B cell (primary cell): ENCODE measurements around the gene UBE2B. TPM values are rescaled to one million over a fixed set of nuclear protein-coding genes. Genes with fewer than 3 reads are reported as not detected.

Experiments
- ATAC-seq: fragments of 200-7000 bp; cut with Tn5 transposase; one replicate; pipeline ENCODE4 v1.10.0; 2021; ENCODE audit warnings: low read depth, mild to moderate bottlenecking, moderate number of reproducible peaks, moderate library complexity
- CTCF ChIA-PET: fragments of 350-600 bp; sonication (Branson Sonifier 250); formaldehyde crosslinking; loops from one replicate; lab custom pipeline; 2021; ENCODE audit warnings: antibody characterized with exemption, inconsistent platforms; lab: Charles Lee
- POLR2A ChIA-PET: fragments of 350-600 bp; sonication (Branson Sonifier 250); formaldehyde crosslinking; loops from one replicate; lab custom pipeline; 2021; ENCODE audit warnings: antibody characterized with exemption; lab: Charles Lee
- DNase-seq: peaks from one replicate; pipeline ENCODE4 v3.0.0; 2013
- H2AFZ ChIP-seq: 2 replicates; pipeline ENCODE4 v1.6.1; 2012; ENCODE audit warnings: mild to moderate bottlenecking, low read depth, low read length; ENCODE audit not compliant: insufficient read depth, poor library complexity, severe bottlenecking
- H3K27ac ChIP-seq, 2 donors: 1 replicate in 1 of 2; 2 replicates in 1 of 2; pipeline ENCODE4 v1.5.1; 2012 to 2013; ENCODE audit warnings: low read length in 2 of 2, mild to moderate bottlenecking in 2 of 2, moderate library complexity in 1 of 2
- H3K27me3 ChIP-seq, 4 experiments: fragments of 200-600 bp in 1 of 4; sonication (generic) in 1 of 4; replicated peaks in 1 of 4; 1 replicate in 2 of 4; 2 replicates in 2 of 4; pipeline versions ENCODE4 v1.6.1 to v1.7.0; 2013 to 2016; ENCODE audit warnings: low read length in 3 of 4, mild to moderate bottlenecking in 2 of 4, mixed read lengths in 1 of 4, moderate library complexity in 1 of 4; ENCODE audit not compliant: insufficient read depth in 4 of 4, control insufficient read depth in 3 of 4; ENCODE audit errors: control extremely low read depth in 1 of 4
- H3K36me3 ChIP-seq, 2 experiments: replicated peaks in 1 of 2; 1 replicate in 1 of 2; 2 replicates in 1 of 2; pipeline versions ENCODE4 v1.6.1 to v1.7.1; 2013; ENCODE audit warnings: low read length in 1 of 2; ENCODE audit not compliant: insufficient read depth in 2 of 2, control insufficient read depth in 1 of 2; ENCODE audit errors: control extremely low read depth in 1 of 2, extremely low read depth in 1 of 2
- H3K4me1 ChIP-seq, 2 donors: fragments of 200-600 bp in 1 of 2; sonication (generic) in 1 of 2; 1 replicate in 1 of 2; 2 replicates in 1 of 2; pipeline versions ENCODE4 v1.5.1 to v1.6.1; 2013 to 2017; ENCODE audit warnings: low read length in 2 of 2; ENCODE audit not compliant: control insufficient read depth in 2 of 2, insufficient read depth in 2 of 2
- H3K4me2 ChIP-seq: replicated peaks from 2 replicates; pipeline ENCODE3; 2012; ENCODE audit warnings: mild to moderate bottlenecking, low read depth, low read length; ENCODE audit not compliant: poor library complexity, severe bottlenecking
- H3K4me3 ChIP-seq, 5 experiments: fragments of 200-600 bp in 1 of 5; sonication (generic) in 1 of 5; 1 replicate in 3 of 5; 2 replicates in 2 of 5; pipeline versions ENCODE4 v1.5.1 to v1.7.0; 2011 to 2016; ENCODE audit warnings: low read length in 4 of 5, mild to moderate bottlenecking in 4 of 5, low read depth in 2 of 5, control low read depth in 1 of 5, moderate library complexity in 1 of 5; ENCODE audit not compliant: insufficient read depth in 1 of 5; ENCODE audit errors: control extremely low read depth in 1 of 5, extremely low read depth in 1 of 5
- H3K79me2 ChIP-seq: fragments of 200-600 bp; sonication (generic); one replicate; pipeline ENCODE4 v1.6.0; 2016; ENCODE audit warnings: low read length; ENCODE audit not compliant: control insufficient read depth, insufficient read depth
- H3K9ac ChIP-seq: fragments of 200-600 bp; sonication (generic); 2 replicates; pipeline ENCODE4 v1.6.1; 2017; ENCODE audit warnings: mild to moderate bottlenecking, low read length, moderate library complexity
- H3K9me3 ChIP-seq, 3 donors: one replicate each; pipeline versions ENCODE4 v1.6.1 to v1.7.1; 2013; ENCODE audit warnings: low read length in 2 of 3; ENCODE audit not compliant: control insufficient read depth in 2 of 3, insufficient read depth in 1 of 3; ENCODE audit errors: control extremely low read depth in 1 of 3
- H4K20me1 ChIP-seq: 2 replicates; pipeline ENCODE4 v1.6.0; 2012; ENCODE audit warnings: mild to moderate bottlenecking, low read length; ENCODE audit not compliant: insufficient read depth, control insufficient read depth, poor library complexity, severe bottlenecking
- H3K27ac Mint-ChIP-seq: one replicate; pipeline ENCODE4 v1.8.0; 2021; ENCODE audit warnings: mixed read lengths
- H3K27me3 Mint-ChIP-seq: one replicate; pipeline ENCODE4 v1.8.0; 2021; ENCODE audit warnings: mixed read lengths
- H3K4me1 Mint-ChIP-seq: one replicate; pipeline ENCODE4 v1.8.0; 2021; ENCODE audit warnings: mixed read lengths
- H3K4me3 Mint-ChIP-seq: one replicate; pipeline ENCODE4 v1.8.0; 2021; ENCODE audit warnings: mixed read lengths
- H3K9me3 Mint-ChIP-seq: one replicate; pipeline ENCODE4 v1.8.0; 2022; ENCODE audit warnings: mixed read lengths; ENCODE audit not compliant: insufficient read depth
- EZH2 ChIP-seq: IDR thresholded peaks from 2 replicates; pipeline ENCODE4 v1.6.1; 2012; ENCODE audit warnings: borderline replicate concordance, low read depth, mild to moderate bottlenecking, moderate library complexity, low read length; ENCODE audit not compliant: insufficient read depth, poor library complexity, severe bottlenecking
- WGBS: methylation state at CpG from one replicate; pipeline ENCODE4 v1.1.5; 2013; ENCODE audit warnings: missing lambda C conversion rate; ENCODE audit not compliant: insufficient coverage; 5-methylcytosine and 5-hydroxymethylcytosine counted together
- intact Hi-C: fragments of 100-400 bp; cut with micrococcal nuclease; formaldehyde crosslinking; loops from one replicate; pipeline ENCODE4 v1.10.0; 2022
- polyA plus RNA-seq: library from polyadenylated mRNA; depleted of rRNA; stranded (reverse); fragments of >200 nt; gene quantifications from 2 replicates; pipeline ENCODE4 v1.2.3, GENCODE V29; 2012
- total RNA-seq, 2 donors: library from RNA; stranded (reverse); fragments of 120-200 nt in 1 of 2; gene quantifications; 1 replicate in 1 of 2; 2 replicates in 1 of 2; pipeline versions ENCODE4 v1.2.3 to v1.2.4, GENCODE V29; 2013 to 2022
- TF ChIP-seq, protein P1 (sequence below): fragments of 200-600 bp; IDR thresholded peaks from one replicate; pipeline ENCODE4 v1.8.0; 2022; ENCODE audit warnings: antibody characterized with exemption, mild to moderate bottlenecking

Gene UBE2B
- total and polyA plus RNA-seq, 2 donors (not counting 1 experiment from before 2014, with no cell fraction given), result 23.0 to 106 TPM

DNA sequence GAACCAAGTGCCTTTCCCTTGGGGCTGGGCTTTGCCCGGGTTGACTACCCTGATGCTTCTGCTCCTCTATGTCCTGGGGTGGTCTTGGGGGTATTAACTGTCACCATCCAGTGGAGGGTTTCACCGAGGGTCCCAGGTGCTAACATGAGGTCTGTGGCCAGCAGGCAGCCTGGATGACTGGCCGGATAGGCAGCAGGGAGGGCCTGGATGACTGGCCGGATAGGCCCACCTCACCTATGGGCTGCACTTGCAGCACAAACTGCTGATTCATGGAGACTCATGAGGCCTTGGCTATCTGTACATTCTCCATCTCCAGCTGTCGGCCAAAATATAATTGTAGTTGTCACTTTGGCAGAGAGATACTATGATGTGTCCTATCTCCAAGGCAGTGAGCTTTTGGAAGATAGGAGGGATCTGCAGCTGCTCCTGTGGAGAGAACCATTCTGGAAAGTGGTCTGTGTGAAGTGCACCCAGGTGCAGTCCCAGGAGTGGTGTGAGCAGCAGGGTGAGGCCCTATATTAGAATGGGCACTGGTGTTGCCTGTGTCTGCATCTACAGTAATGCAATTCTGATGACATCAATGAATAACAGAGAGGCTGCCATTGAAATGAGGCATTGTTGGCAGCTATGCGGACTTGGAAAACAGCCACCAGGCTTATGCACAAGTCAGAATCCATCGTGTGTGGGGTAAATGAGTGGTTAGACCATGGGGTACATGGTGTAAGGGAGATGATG, 66.6 kb downstream of the UBE2B start:
- ATAC-seq (no peak), DNase-seq (no peak)
- ChIA-PET POLR2A (interaction anchor here (0.9 to 1.8 kb wide), 2 partner anchors 8 to 26 kb away, joined by 6 to 20 read pairs; partner anchors contain the start of gene CDKN2AIPNL), CTCF (interaction anchor here (0.9 to 2.6 kb wide), 4 partner anchors 8 to 90 kb away, joined by 3 to 13 read pairs (median 8); partner anchors contain the start of gene CDKN2AIPNL)
- no peak for TF ChIP-seq EZH2
- TF ChIP-seq, protein P1, sequence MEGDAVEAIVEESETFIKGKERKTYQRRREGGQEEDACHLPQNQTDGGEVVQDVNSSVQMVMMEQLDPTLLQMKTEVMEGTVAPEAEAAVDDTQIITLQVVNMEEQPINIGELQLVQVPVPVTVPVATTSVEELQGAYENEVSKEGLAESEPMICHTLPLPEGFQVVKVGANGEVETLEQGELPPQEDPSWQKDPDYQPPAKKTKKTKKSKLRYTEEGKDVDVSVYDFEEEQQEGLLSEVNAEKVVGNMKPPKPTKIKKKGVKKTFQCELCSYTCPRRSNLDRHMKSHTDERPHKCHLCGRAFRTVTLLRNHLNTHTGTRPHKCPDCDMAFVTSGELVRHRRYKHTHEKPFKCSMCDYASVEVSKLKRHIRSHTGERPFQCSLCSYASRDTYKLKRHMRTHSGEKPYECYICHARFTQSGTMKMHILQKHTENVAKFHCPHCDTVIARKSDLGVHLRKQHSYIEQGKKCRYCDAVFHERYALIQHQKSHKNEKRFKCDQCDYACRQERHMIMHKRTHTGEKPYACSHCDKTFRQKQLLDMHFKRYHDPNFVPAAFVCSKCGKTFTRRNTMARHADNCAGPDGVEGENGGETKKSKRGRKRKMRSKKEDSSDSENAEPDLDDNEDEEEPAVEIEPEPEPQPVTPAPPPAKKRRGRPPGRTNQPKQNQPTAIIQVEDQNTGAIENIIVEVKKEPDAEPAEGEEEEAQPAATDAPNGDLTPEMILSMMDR, result no peak
- Histone ChIP-seq H3K79me2 (no peaks in the 10 kb centered on the region), H4K20me1 (no peaks in the 10 kb centered on the region), H3K36me3 (no peaks in the 10 kb centered on the region), H3K27me3 (peaks cover 0 to 3% (median 0%) of the 10 kb centered on the region in 4 experiments), H3K9me3 (peaks cover 0 to 3% (median 0%) of the 10 kb centered on the region in 3 donors), H3K27ac (no peak overlapping the region), H2AFZ (no peak overlapping the region), H3K4me1 (peaks cover 12 to 17% of the 10 kb centered on the region in 2 donors), H3K4me2 (no peak overlapping the region), H3K4me3 (no peak overlapping the region), H3K9ac (no peak overlapping the region)
- intact Hi-C loops, result loop anchor here (1.0 to 2.0 kb wide), 3 partner anchors 9 to 86 kb away; partner anchors contain the start of gene UBE2B
- H3K9me3 Mint-ChIP-seq, result no peaks in the 10 kb centered on the region
- WGBS, result 94% methylated on average over 6 of the region's 7 CpGs
- H3K27me3 Mint-ChIP-seq, result no peaks in the 10 kb centered on the region
- peak overlapping the region; percentile 46 for H3K27ac Mint-ChIP-seq
- no peak overlapping the region for H3K4me3 Mint-ChIP-seq
- peaks cover 35% of the 10 kb centered on the region for H3K4me1 Mint-ChIP-seq

DNA sequence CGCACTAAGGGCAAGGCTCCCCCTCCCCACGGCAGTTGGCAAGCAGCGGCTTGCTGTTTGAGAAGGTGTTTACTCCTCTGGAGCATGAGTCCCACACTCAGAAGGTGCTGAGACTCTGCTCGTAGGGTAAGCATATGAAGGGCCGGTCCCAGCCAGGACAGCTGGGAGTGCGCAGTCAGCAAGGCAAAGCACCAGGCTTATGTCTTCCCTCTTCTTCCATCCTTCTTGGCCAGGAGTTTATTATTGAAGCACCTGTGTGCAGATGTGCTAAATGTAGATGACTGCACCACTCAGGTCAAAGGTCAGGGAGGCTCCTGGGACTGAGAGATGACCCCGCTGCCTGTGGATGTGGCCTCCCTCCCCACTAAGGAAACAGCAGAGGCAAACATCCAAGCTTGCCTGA, 67.4 kb downstream of the UBE2B start:
- peaks cover 12 to 17% of the 10 kb centered on the region in 2 donors for H3K4me1 ChIP-seq
- no peak overlapping the region for H3K27ac ChIP-seq
- TF ChIP-seq, protein P1, result no peak
- TF ChIP-seq EZH2, result no peak
- no peak overlapping the region for H3K27ac Mint-ChIP-seq
- intact Hi-C loops, result no loop called here
- H3K79me2 ChIP-seq, result no peaks in the 10 kb centered on the region
- no peaks in the 10 kb centered on the region for H4K20me1 ChIP-seq
- H3K27me3 ChIP-seq, result peaks cover 0 to 3% (median 0%) of the 10 kb centered on the region in 4 experiments
- ChIA-PET POLR2A (no interaction called here), CTCF (interaction anchor here (0.9 to 1.0 kb wide), 2 partner anchors 27 to 89 kb away, joined by 3 to 4 read pairs; partner anchors contain the start of gene CDKN2AIPNL)
- ATAC-seq (no peak), DNase-seq (no peak)
- WGBS, result 98% methylated on average over 5 of the region's 7 CpGs
- H3K27me3 Mint-ChIP-seq, result no peaks in the 10 kb centered on the region
- no peaks in the 10 kb centered on the region for H3K36me3 ChIP-seq
- peaks cover 0 to 3% (median 0%) of the 10 kb centered on the region in 3 donors for H3K9me3 ChIP-seq
- peaks cover 41% of the 10 kb centered on the region for H3K4me1 Mint-ChIP-seq
- no peak overlapping the region for H2AFZ ChIP-seq
- no peak overlapping the region for H3K9ac ChIP-seq
- H3K4me3 ChIP-seq, result no peak overlapping the region
- H3K4me2 ChIP-seq, result no peak overlapping the region
- no peak overlapping the region for H3K4me3 Mint-ChIP-seq
- H3K9me3 Mint-ChIP-seq, result no peaks in the 10 kb centered on the region
